ENCODE measurements around the gene SLC6A1. TPM values are rescaled to one million over a fixed set of nuclear protein-coding genes. Genes with fewer than 3 reads are reported as not detected.

The SLC6A1 gene
- total and polyA plus RNA-seq, 2 of the 4 experiments (the other 2 are of a cell fraction) = 0.02 TPM; not detected in 1

DNA sequence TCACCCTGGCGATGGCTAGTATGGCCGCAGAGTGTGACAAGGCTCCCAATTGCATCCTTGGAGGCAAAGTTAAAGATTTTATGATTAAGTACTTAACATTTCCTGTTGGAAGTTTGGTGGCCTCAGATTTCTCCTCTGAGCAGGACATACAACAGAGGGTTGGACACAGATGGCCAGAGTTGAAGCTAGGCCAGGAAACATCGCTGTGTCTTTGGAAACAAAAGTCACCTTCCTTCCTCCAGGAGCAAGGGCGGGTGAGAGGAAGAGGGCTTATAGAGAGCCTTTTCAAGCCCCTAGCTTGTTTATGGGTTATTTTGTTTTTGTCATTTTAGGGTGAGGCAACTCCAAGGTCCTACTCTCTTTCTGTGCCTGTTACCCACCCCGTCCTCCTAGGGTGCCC, 24.2 kb downstream of the SLC6A1 start:
- Histone ChIP-seq H4K91ac (ENCODE audit: insufficient read depth, low read depth, low read length) (no peak overlapping the region), H2AK9ac (replicated peaks; ENCODE audit: low read depth, low read length, poor library complexity) (no peak overlapping the region), H3K4me2 (ENCODE audit: low read depth, low read length) (no peak overlapping the region), H3K56ac (ENCODE audit: extremely low read depth, insufficient read depth, low read length) (no peak overlapping the region), H3K9ac (ENCODE audit: low read depth, low read length) (no peak overlapping the region), H2BK120ac (ENCODE audit: low read depth, low read length) (no peak overlapping the region), H3K9me3 (ENCODE audit: control insufficient read depth, insufficient read depth, low read length) (no peaks in the 10 kb centered on the region), H2BK15ac (ENCODE audit: low read depth, low read length) (no peak overlapping the region), H3K27ac (ENCODE audit: insufficient read depth, low read length) (no peak overlapping the region), H3K36me3 (ENCODE audit: control insufficient read depth, insufficient read depth, low read length) (no peaks in the 10 kb centered on the region), H3K4me3 (ENCODE audit: insufficient read depth, low read depth, low read length) (no peak overlapping the region), H2AFZ (replicated peaks; ENCODE audit: low read length, poor library complexity) (no peak overlapping the region), H4K20me1 (ENCODE audit: insufficient read depth, low read length) (no peaks in the 10 kb centered on the region), H3K14ac (replicated peaks; ENCODE audit: low read depth, low read length) (no peak overlapping the region), H3K9me1 (ENCODE audit: insufficient read depth, low read length) (no peaks in the 10 kb centered on the region), H2AK5ac (ENCODE audit: low read depth, low read length) (no peak overlapping the region), H2BK20ac (ENCODE audit: low read depth, low read length) (no peak overlapping the region), H2BK5ac (ENCODE audit: low read depth, low read length, poor library complexity, severe bottlenecking) (no peak overlapping the region), H3K18ac (ENCODE audit: low read depth, low read length) (no peak overlapping the region), H3K4ac (ENCODE audit: low read depth, low read length) (no peak overlapping the region), H3K4me1 (ENCODE audit: control insufficient read depth, insufficient read depth, low read length) (no peaks in the 10 kb centered on the region), H3K79me1 (ENCODE audit: low read depth in 1 of 2, low read length in 2 of 2) (no peaks in the 10 kb centered on the region), H3K23ac (ENCODE audit: low read depth, low read length) (no peak overlapping the region), H3K27me3 (ENCODE audit: control insufficient read depth, insufficient read depth, low read length) (peaks cover 22% of the 10 kb centered on the region), H4K5ac (ENCODE audit: low read depth, low read length) (no peak overlapping the region), H4K8ac (ENCODE audit: low read depth in 2 of 2, low read length in 2 of 2) (no peak overlapping the region)
- DNase-seq (no peak), ATAC-seq (ENCODE audit: low read depth) (no peak)
- no TSS peak for BruUV-seq (replicated peaks)
- no CpG with 5 or more reads among the region's 5 CpGs for WGBS, 2 experiments (ENCODE audit: extremely low coverage in 2 of 2, insufficient read length in 1 of 2)
- TF ChIP-seq POLR2A (IDR thresholded peaks at IDR 0.05; ENCODE audit: low read depth, low read length) (no peak), MXI1 (IDR thresholded peaks at IDR 0.05; ENCODE audit: borderline replicate concordance, low read depth, low read length) (no peak), RAD21 (IDR thresholded peaks at IDR 0.05; ENCODE audit: low read length) (no peak), NFE2L2 (IDR thresholded peaks at IDR 0.05; ENCODE audit: low read depth, low read length) (no peak), BHLHE40 (IDR thresholded peaks at IDR 0.05; ENCODE audit: low read depth, low read length) (no peak), SMC3 (IDR thresholded peaks at IDR 0.05; ENCODE audit: low read depth, low read length) (no peak)
- TF ChIP-seq, protein P1, sequence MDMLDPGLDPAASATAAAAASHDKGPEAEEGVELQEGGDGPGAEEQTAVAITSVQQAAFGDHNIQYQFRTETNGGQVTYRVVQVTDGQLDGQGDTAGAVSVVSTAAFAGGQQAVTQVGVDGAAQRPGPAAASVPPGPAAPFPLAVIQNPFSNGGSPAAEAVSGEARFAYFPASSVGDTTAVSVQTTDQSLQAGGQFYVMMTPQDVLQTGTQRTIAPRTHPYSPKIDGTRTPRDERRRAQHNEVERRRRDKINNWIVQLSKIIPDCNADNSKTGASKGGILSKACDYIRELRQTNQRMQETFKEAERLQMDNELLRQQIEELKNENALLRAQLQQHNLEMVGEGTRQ (IDR thresholded peaks at IDR 0.05; ENCODE audit: low read depth, low read length) = no peak
- TF ChIP-seq, protein P2, sequence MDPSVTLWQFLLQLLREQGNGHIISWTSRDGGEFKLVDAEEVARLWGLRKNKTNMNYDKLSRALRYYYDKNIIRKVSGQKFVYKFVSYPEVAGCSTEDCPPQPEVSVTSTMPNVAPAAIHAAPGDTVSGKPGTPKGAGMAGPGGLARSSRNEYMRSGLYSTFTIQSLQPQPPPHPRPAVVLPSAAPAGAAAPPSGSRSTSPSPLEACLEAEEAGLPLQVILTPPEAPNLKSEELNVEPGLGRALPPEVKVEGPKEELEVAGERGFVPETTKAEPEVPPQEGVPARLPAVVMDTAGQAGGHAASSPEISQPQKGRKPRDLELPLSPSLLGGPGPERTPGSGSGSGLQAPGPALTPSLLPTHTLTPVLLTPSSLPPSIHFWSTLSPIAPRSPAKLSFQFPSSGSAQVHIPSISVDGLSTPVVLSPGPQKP (IDR thresholded peaks at IDR 0.05; ENCODE audit: borderline replicate concordance, low read depth, low read length) = no peak
- intact Hi-C loops (cut with micrococcal nuclease) (no loop called here), dilution Hi-C loops (cut with HindIII; ENCODE audit: low sequenced_read_pairs, unreplicated experiment) (no loop called here), in situ Hi-C loops (cut with MboI; ENCODE audit: low sequenced_read_pairs) (no loop called here)
- CTCF ChIA-PET = no interaction called here
- POLR2A ChIA-PET (ENCODE audit: unreplicated experiment) = no interaction called here

Measured in IMR-90 (cell line).